HepG2 (cell line): Measurements from ENCODE around the gene C13orf46. TPM values are rescaled to one million over a fixed set of nuclear protein-coding genes. Genes with fewer than 3 reads are reported as not detected.

Experiments used
- ATAC-seq: fragments of 200-7000 bp; cut with Tn5 transposase; 3 replicates; pipeline ENCODE4 v1.9.1; 2020; ENCODE audit warnings: mild to moderate bottlenecking, moderate library complexity
- BruUV-seq: library from RNA; stranded (reverse); fragments of 400-500 nt; replicated peaks from 2 replicates; lab custom pipeline; 2021; lab: Mats Ljungman, UMichigan
- CTCF ChIA-PET: fragments of 300-600 bp; formaldehyde crosslinking; extraction: SDS; loops from one replicate; lab custom pipeline; 2021; ENCODE audit warnings: low total read pairs, inconsistent platforms, low intra/inter-chr PET ratio; lab: Yijun Ruan, JAX
- POLR2A ChIA-PET: fragments of 350-600 bp; sonication (Branson Sonifier 250); formaldehyde crosslinking; loops from one replicate; lab custom pipeline; 2020; ENCODE audit warnings: antibody characterized with exemption, inconsistent platforms; lab: Yijun Ruan, JAX
- DNase-seq: peaks from one replicate; pipeline ENCODE4 v3.0.0-alpha.2; 2015; ENCODE audit warnings: low spot score
- FAIRE-seq: peaks from 3 replicates; lab custom pipeline; 2011; peaks lifted over from hg19 to GRCh38; lab: Jason Lieb, UNC
- H2AFZ ChIP-seq: one replicate; pipeline ENCODE4 v1.6.1; 2011; ENCODE audit warnings: low read length, inconsistent platforms
- H3K27ac ChIP-seq: fragments of 300-600 bp; 3 replicates; pipeline ENCODE4 v1.8.0; 2011; ENCODE audit warnings: mixed run types, mild to moderate bottlenecking, mixed read lengths, low read length, inconsistent platforms; ENCODE audit not compliant: insufficient read depth; ENCODE audit errors: extremely low read length
- H3K27me3 ChIP-seq, 2 experiments: fragments of 200-600 bp in 1 of 2; 2 replicates in 1 of 2; 3 replicates in 1 of 2; pipeline versions ENCODE4 v1.6.0 to v1.8.0; 2011; ENCODE audit warnings: low read length in 2 of 2, mild to moderate bottlenecking in 2 of 2, moderate library complexity in 2 of 2, inconsistent platforms in 1 of 2; ENCODE audit not compliant: insufficient read depth in 2 of 2, control insufficient read depth in 1 of 2
- H3K36me3 ChIP-seq, 2 experiments: fragments of 200-600 bp in 1 of 2; replicated peaks in 1 of 2; 2 replicates in 1 of 2; 3 replicates in 1 of 2; pipeline versions ENCODE4 v1.5.1 to v1.8.0; 2011; ENCODE audit warnings: low read length in 2 of 2, inconsistent platforms in 1 of 2; ENCODE audit not compliant: insufficient read depth in 2 of 2, control insufficient read depth in 1 of 2
- H3K4me1 ChIP-seq: 2 replicates; pipeline ENCODE4 v1.5.1; 2012; ENCODE audit warnings: low read length, inconsistent platforms; ENCODE audit not compliant: insufficient read depth
- H3K4me2 ChIP-seq: 2 replicates; pipeline ENCODE4 v1.6.0; 2011; ENCODE audit warnings: low read depth, low read length, inconsistent platforms
- H3K4me3 ChIP-seq, 3 experiments: fragments of 200-600 bp in 1 of 3; sonication (generic), shearing (Covaris generic) in 1 of 3; replicated peaks in 1 of 3; 2 replicates each; pipeline ENCODE4 v1.5.1; 2011 to 2016; ENCODE audit warnings: low read length in 3 of 3, inconsistent platforms in 2 of 3, low read depth in 2 of 3, mild to moderate bottlenecking in 2 of 3, control low read depth in 1 of 3, mixed read lengths in 1 of 3; ENCODE audit not compliant: insufficient read depth in 1 of 3
- H3K79me2 ChIP-seq: one replicate; pipeline ENCODE4 v1.6.1; 2011; ENCODE audit warnings: low read length, inconsistent platforms; ENCODE audit not compliant: insufficient read depth
- H3K9ac ChIP-seq: 2 replicates; pipeline ENCODE4 v1.6.0; 2011; ENCODE audit warnings: mild to moderate bottlenecking, low read depth, low read length, inconsistent platforms; ENCODE audit not compliant: insufficient read depth
- H3K9me3 ChIP-seq: 2 replicates; pipeline ENCODE4 v1.5.1; 2012; ENCODE audit warnings: mild to moderate bottlenecking, low read length
- H4K20me1 ChIP-seq: 2 replicates; pipeline ENCODE4 v1.6.0; 2011; ENCODE audit warnings: inconsistent platforms, mild to moderate bottlenecking, low read length, moderate library complexity; ENCODE audit not compliant: insufficient read depth
- ATM ChIP-seq: fragments of 450-650 bp; IDR thresholded peaks from 2 replicates; pipeline ENCODE4 v1.7.1; 2017; ENCODE audit warnings: mild to moderate bottlenecking, borderline replicate concordance
- CC2D1A ChIP-seq: sonication (generic); formaldehyde crosslinking; IDR thresholded peaks from 2 replicates; pipeline ENCODE4 v1.8.1; 2023; ENCODE audit warnings: mild to moderate bottlenecking, missing genetic modification reagents
- ERF ChIP-seq: IDR thresholded peaks from 2 replicates; pipeline ENCODE4 v1.6.1; 2018; ENCODE audit warnings: missing biosample characterization, missing genetic modification reagents
- FUBP1 ChIP-seq: sonication (generic); formaldehyde crosslinking; IDR thresholded peaks from 2 replicates; pipeline ENCODE4 v1.5.1; 2020; ENCODE audit warnings: missing genetic modification reagents, mild to moderate bottlenecking, borderline replicate concordance
- GFI1 ChIP-seq: sonication (generic); formaldehyde crosslinking; IDR thresholded peaks from 2 replicates; pipeline ENCODE4 v1.5.0; 2020; ENCODE audit warnings: missing genetic modification reagents, mild to moderate bottlenecking, borderline replicate concordance
- HOXD1 ChIP-seq: sonication (generic); formaldehyde crosslinking; IDR thresholded peaks from 2 replicates; pipeline ENCODE4 v1.5.0; 2020; ENCODE audit warnings: missing genetic modification reagents
- PPARG ChIP-seq: conservative IDR thresholded peaks from 2 replicates; pipeline ENCODE4 v1.6.1; 2016; ENCODE audit warnings: missing biosample characterization, missing genetic modification reagents
- PRMT3 ChIP-seq: sonication (generic); formaldehyde crosslinking; IDR thresholded peaks from 2 replicates; pipeline ENCODE4 v1.8.1; 2022; ENCODE audit warnings: low read depth, mild to moderate bottlenecking, moderate library complexity, missing genetic modification reagents, borderline replicate concordance
- SMARCE1 ChIP-seq: fragments of 450-650 bp; IDR thresholded peaks from 2 replicates; pipeline ENCODE4 v1.6.1; 2017; ENCODE audit warnings: borderline replicate concordance
- SPEN ChIP-seq: sonication (generic); formaldehyde crosslinking; IDR thresholded peaks from 2 replicates; pipeline ENCODE4 v1.5.1; 2020; ENCODE audit warnings: low read depth, mild to moderate bottlenecking, missing genetic modification reagents
- TERF1 ChIP-seq: sonication (generic); formaldehyde crosslinking; IDR thresholded peaks from 2 replicates; pipeline ENCODE4 v1.8.0; 2022; ENCODE audit warnings: mild to moderate bottlenecking, missing genetic modification reagents, moderate library complexity
- ZMYM4 ChIP-seq: sonication (generic); formaldehyde crosslinking; IDR thresholded peaks from 2 replicates; pipeline ENCODE4 v1.8.1; 2023; ENCODE audit warnings: mild to moderate bottlenecking, missing genetic modification reagents
- ZNF567 ChIP-seq: sonication (generic); formaldehyde crosslinking; IDR thresholded peaks from 2 replicates; pipeline ENCODE4 v1.8.1; 2023; ENCODE audit warnings: mild to moderate bottlenecking, missing genetic modification reagents, borderline replicate concordance
- ZNF768 ChIP-seq: sonication (generic); formaldehyde crosslinking; IDR thresholded peaks from 2 replicates; pipeline ENCODE4 v1.4.0; 2020; ENCODE audit warnings: missing genetic modification reagents
- ZNF775 ChIP-seq: sonication (generic); formaldehyde crosslinking; IDR thresholded peaks from 2 replicates; pipeline ENCODE4 v1.4.0; 2020; ENCODE audit warnings: missing genetic modification reagents, mild to moderate bottlenecking, moderate library complexity, borderline replicate concordance
- WGBS: methylation state at CpG from one replicate; pipeline ENCODE4 v1.1.6; 2017; ENCODE audit warnings: low lambda C conversion rate; 5-methylcytosine and 5-hydroxymethylcytosine counted together
- in situ Hi-C: cut with HindIII; loops from 2 replicates; pipeline ENCODE4 v1.10.0; 2017; ENCODE audit warnings: low pct_unique_long_range_greater_than_20kb; ENCODE audit not compliant: extremely low pct_ligation_motif_present
- intact Hi-C: fragments of 100-400 bp; cut with micrococcal nuclease; formaldehyde crosslinking; loops from one replicate; pipeline ENCODE4 v1.10.0; 2022; ENCODE audit not compliant: unreplicated experiment
- polyA plus RNA-seq, 8 experiments: library from polyadenylated mRNA; depleted of rRNA in 3 of 8; stranded (reverse) in 7 of 8; unstranded in 1 of 8; fragments of >200 nt; fragmentation: Illumina TruSeq in 4 of 8; extraction: Trizol in 4 of 8; gene quantifications; 2 replicates each; pipeline versions ENCODE4 v1.2.1 to v1.2.3, GENCODE V29; 2011 to 2016; ENCODE audit warnings: low read depth in 4 of 8, missing spikeins in 1 of 8, mixed read lengths in 1 of 8; ENCODE audit not compliant: insufficient read depth in 1 of 8
- total RNA-seq, 5 experiments: library from RNA; depleted of rRNA; stranded (reverse); fragments of >200 nt; fragmentation: Illumina TruSeq; extraction: Trizol; gene quantifications; 2 replicates each; pipeline ENCODE4 v1.2.3, GENCODE V29; 2016; ENCODE audit warnings: low read depth in 1 of 5
- TF ChIP-seq, protein P1 (sequence below): sonication (generic); formaldehyde crosslinking; IDR thresholded peaks from 2 replicates; pipeline ENCODE4 v1.5.1; 2020; ENCODE audit warnings: mild to moderate bottlenecking, missing genetic modification reagents
- TF ChIP-seq, protein P2 (sequence below): sonication (generic); formaldehyde crosslinking; IDR thresholded peaks from 2 replicates; pipeline ENCODE4 v1.8.1; 2023; ENCODE audit warnings: mild to moderate bottlenecking, missing genetic modification reagents

Gene C13orf46
- total and polyA plus RNA-seq, 2 of the 13 experiments (the other 11 are each of a cell fraction or from before 2014, with no cell fraction given) = 0.01 TPM; not detected in 1

DNA sequence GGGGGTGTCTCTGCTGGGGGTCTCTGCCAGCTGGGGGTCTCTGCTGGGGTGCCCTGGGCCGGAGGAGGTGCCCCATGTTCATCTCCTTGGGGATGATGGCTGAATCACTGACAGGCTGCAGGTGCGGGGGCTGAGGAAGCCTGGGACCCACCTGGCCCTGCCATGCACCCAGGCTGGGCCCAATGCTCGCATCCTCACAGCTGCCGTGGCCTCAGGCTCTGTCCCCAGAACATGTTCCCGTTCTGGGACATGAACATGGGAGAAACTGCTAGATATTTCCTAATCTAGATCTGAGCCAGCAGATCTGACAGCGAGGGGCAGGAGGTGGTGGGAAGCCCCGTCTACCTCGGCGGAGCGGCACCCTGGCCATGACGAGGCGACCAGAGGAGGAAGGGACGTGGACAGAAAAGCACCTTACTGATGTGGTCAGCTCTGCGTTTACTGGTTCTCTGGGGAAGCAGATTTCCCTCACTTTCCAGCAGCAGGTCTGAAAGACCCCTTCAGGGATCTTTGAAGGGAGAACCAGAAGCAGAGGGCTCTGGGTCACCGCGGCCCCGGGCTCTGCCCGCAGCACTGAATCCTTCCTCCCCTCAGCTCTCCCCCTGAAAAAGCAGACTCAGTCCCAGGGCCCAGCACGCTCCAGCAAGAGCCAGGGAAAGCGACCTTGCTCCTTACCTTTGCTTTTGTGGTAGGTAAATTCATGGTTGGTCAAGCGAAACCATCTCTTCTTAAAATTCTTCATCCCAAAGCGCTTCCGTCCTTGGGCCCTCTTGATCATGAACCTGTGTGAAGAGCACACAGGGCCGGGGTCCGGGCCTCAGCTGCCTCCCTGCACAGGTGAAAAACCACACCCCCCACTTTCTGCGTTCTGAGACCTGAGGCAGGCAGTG is 26.5 kb upstream of the C13orf46 start:
- intact Hi-C loops (no loop called here), in situ Hi-C loops (no loop called here)
- Histone ChIP-seq H3K27ac (no peak overlapping the region), H3K79me2 (no peaks in the 10 kb centered on the region), H2AFZ (no peak overlapping the region), H3K27me3 (peaks cover 10 to 48% of the 10 kb centered on the region in 2 experiments; a peak in 3 of 5 replicates), H3K4me1 (no peaks in the 10 kb centered on the region)
- FAIRE-seq = no peak
- WGBS = 41% methylated on average over 21 of the region's 26 CpGs
- CTCF ChIA-PET = no interaction called here
- BruUV-seq = no TSS peak
- TF ChIP-seq, protein P1, sequence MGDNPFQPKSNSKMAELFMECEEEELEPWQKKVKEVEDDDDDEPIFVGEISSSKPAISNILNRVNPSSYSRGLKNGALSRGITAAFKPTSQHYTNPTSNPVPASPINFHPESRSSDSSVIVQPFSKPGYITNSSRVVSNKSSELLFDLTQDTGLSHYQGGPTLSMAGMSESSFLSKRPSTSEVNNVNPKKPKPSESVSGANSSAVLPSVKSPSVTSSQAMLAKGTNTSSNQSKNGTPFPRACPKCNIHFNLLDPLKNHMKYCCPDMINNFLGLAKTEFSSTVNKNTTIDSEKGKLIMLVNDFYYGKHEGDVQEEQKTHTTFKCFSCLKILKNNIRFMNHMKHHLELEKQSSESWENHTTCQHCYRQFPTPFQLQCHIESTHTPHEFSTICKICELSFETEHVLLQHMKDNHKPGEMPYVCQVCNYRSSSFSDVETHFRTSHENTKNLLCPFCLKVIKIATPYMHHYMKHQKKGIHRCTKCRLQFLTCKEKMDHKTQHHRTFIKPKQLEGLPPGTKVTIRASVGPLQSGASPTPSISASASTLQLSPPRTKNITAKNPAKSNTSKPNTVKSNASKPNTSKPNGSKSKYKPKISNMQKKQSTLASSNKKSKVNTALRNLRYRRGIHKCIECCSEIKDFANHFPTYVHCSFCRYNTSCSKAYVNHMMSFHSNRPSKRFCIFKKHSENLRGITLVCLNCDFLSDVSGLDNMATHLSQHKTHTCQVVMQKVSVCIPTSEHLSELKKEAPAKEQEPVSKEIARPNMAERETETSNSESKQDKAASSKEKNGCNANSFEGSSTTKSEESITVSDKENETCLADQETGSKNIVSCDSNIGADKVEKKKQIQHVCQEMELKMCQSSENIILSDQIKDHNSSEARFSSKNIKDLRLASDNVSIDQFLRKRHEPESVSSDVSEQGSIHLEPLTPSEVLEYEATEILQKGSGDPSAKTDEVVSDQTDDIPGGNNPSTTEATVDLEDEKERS (CRISPR knock-in tag) = no peak
- no peak for TF ChIP-seq ZNF768 (CRISPR knock-in tag)
- no peak for TF ChIP-seq ZNF567
- TF ChIP-seq ZMYM4 = no peak
- TF ChIP-seq GFI1 (CRISPR knock-in tag) = no peak
- no peak for TF ChIP-seq HOXD1 (CRISPR knock-in tag)
- no peak for TF ChIP-seq SMARCE1
- TF ChIP-seq PPARG (CRISPR knock-in tag) = no peak
- TF ChIP-seq, protein P2, sequence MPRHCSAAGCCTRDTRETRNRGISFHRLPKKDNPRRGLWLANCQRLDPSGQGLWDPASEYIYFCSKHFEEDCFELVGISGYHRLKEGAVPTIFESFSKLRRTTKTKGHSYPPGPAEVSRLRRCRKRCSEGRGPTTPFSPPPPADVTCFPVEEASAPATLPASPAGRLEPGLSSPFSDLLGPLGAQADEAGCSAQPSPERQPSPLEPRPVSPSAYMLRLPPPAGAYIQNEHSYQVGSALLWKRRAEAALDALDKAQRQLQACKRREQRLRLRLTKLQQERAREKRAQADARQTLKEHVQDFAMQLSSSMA (CRISPR knock-in tag) = no peak
- TF ChIP-seq ATM = no peak
- no peak for TF ChIP-seq PRMT3
- TF ChIP-seq SPEN (CRISPR knock-in tag) = no peak
- no peak for TF ChIP-seq ERF (CRISPR knock-in tag)
- TF ChIP-seq TERF1 (CRISPR knock-in tag) = no peak
- TF ChIP-seq ZNF775 = no peak
- no peak for TF ChIP-seq FUBP1 (CRISPR knock-in tag)
- no peak for TF ChIP-seq CC2D1A (CRISPR knock-in tag)
- TF ChIP-seq, all 625 proteins: peak for 0
- Histone ChIP-seq H3K4me3 (no peak overlapping the region), H3K9ac (no peak overlapping the region), H3K4me2 (no peak overlapping the region), H3K36me3 (no peaks in the 10 kb centered on the region), H4K20me1 (no peaks in the 10 kb centered on the region), H3K9me3 (no peaks in the 10 kb centered on the region)
- ATAC-seq (no peak), DNase-seq (no peak)
- POLR2A ChIA-PET = no interaction called here
